Activated naive CD8-positive, alpha-beta T cell (primary cell): ENCODE data around the gene ANKRD13B.

Source experiments
- H3K27ac Mint-ChIP-seq: one replicate; pipeline ENCODE4 v1.8.0; 2021; ENCODE audit warnings: mixed read lengths
- H3K27me3 Mint-ChIP-seq: one replicate; pipeline ENCODE4 v1.8.0; 2021; ENCODE audit warnings: mixed read lengths
- H3K36me3 Mint-ChIP-seq: one replicate; pipeline ENCODE4 v1.8.0; 2021; ENCODE audit warnings: mixed read lengths
- H3K4me1 Mint-ChIP-seq: one replicate; pipeline ENCODE4 v1.8.0; 2021; ENCODE audit warnings: low read depth, mixed read lengths
- H3K4me3 Mint-ChIP-seq: one replicate; pipeline ENCODE4 v1.8.0; 2021; ENCODE audit warnings: mild to moderate bottlenecking, mixed read lengths
- H3K9me3 Mint-ChIP-seq: one replicate; pipeline ENCODE4 v1.8.0; 2021; ENCODE audit warnings: low read depth, mixed read lengths

ANKRD13B gene

GRCh38 chr17:29613856-29614255, 20.9 kb downstream of the ANKRD13B start:
- Mint-ChIP-seq H3K27ac (no peak overlapping the region), H3K9me3 (no peaks in the 10 kb centered on the region), H3K27me3 (no peaks in the 10 kb centered on the region), H3K36me3 (no peaks in the 10 kb centered on the region), H3K4me3 (peak overlapping the region; percentile 46), H3K4me1 (peaks cover 32% of the 10 kb centered on the region)

- peak overlapping the region; percentile 85 for H3K4me3 Mint-ChIP-seq
- H3K9me3 Mint-ChIP-seq = no peaks in the 10 kb centered on the region
- peaks cover 32% of the 10 kb centered on the region for H3K4me1 Mint-ChIP-seq
- no peaks in the 10 kb centered on the region for H3K27me3 Mint-ChIP-seq
- peak overlapping the region; percentile 34 for H3K27ac Mint-ChIP-seq
- H3K36me3 Mint-ChIP-seq = no peaks in the 10 kb centered on the region
These were observed 21.6 kb downstream of the ANKRD13B start for GRCh38 chr17:29614349-29615047.

GRCh38 chr17:29615048-29615385, 22.1 kb downstream of the ANKRD13B start:
- Mint-ChIP-seq H3K27me3 (no peaks in the 10 kb centered on the region), H3K9me3 (no peaks in the 10 kb centered on the region), H3K27ac (peak overlapping the region; percentile 34), H3K36me3 (no peaks in the 10 kb centered on the region), H3K4me3 (peak overlapping the region; percentile 85), H3K4me1 (peaks cover 32% of the 10 kb centered on the region)

- Mint-ChIP-seq H3K27me3 (no peaks in the 10 kb centered on the region), H3K27ac (peak overlapping the region; percentile 34), H3K4me1 (peaks cover 32% of the 10 kb centered on the region), H3K36me3 (no peaks in the 10 kb centered on the region), H3K9me3 (no peaks in the 10 kb centered on the region), H3K4me3 (peak overlapping the region; percentile 85)
These were observed 22.8 kb downstream of the ANKRD13B start for GRCh38 chr17:29615492-29616299.

GRCh38 chr17:29616300-29617048, 23.5 kb downstream of the ANKRD13B start:
- Mint-ChIP-seq H3K4me1 (peaks cover 32% of the 10 kb centered on the region), H3K36me3 (no peaks in the 10 kb centered on the region), H3K4me3 (peak overlapping the region; percentile 85), H3K27me3 (no peaks in the 10 kb centered on the region), H3K9me3 (no peaks in the 10 kb centered on the region), H3K27ac (peak overlapping the region; percentile 12)

- Mint-ChIP-seq H3K27ac (peak overlapping the region; percentile 54), H3K9me3 (no peaks in the 10 kb centered on the region), H3K36me3 (no peaks in the 10 kb centered on the region), H3K4me1 (peaks cover 35% of the 10 kb centered on the region), H3K4me3 (peak overlapping the region; percentile 85), H3K27me3 (no peaks in the 10 kb centered on the region)
These were observed 24.2 kb downstream of the ANKRD13B start for GRCh38 chr17:29617125-29617480.

- Mint-ChIP-seq H3K9me3 (no peaks in the 10 kb centered on the region), H3K36me3 (no peaks in the 10 kb centered on the region), H3K4me3 (peak overlapping the region; percentile 85), H3K27me3 (no peaks in the 10 kb centered on the region), H3K4me1 (peaks cover 37% of the 10 kb centered on the region), H3K27ac (peak overlapping the region; percentile 70)
These were observed 24.7 kb downstream of the ANKRD13B start for GRCh38 chr17:29617481-29618271.

GRCh38 chr17:29618272-29619065, 25.5 kb downstream of the ANKRD13B start:
- Mint-ChIP-seq H3K27ac (no peak overlapping the region), H3K4me1 (peaks cover 44% of the 10 kb centered on the region), H3K36me3 (no peaks in the 10 kb centered on the region), H3K27me3 (no peaks in the 10 kb centered on the region), H3K4me3 (no peak overlapping the region), H3K9me3 (no peaks in the 10 kb centered on the region)

- Mint-ChIP-seq H3K9me3 (no peaks in the 10 kb centered on the region), H3K27me3 (no peaks in the 10 kb centered on the region), H3K27ac (no peak overlapping the region), H3K4me1 (peaks cover 47% of the 10 kb centered on the region), H3K36me3 (no peaks in the 10 kb centered on the region), H3K4me3 (no peak overlapping the region)
These were observed 26.3 kb downstream of the ANKRD13B start for GRCh38 chr17:29619251-29619650.

- H3K4me3 Mint-ChIP-seq = peak overlapping the region; percentile 27
- no peaks in the 10 kb centered on the region for H3K36me3 Mint-ChIP-seq
- H3K9me3 Mint-ChIP-seq = no peaks in the 10 kb centered on the region
- H3K4me1 Mint-ChIP-seq = peaks cover 47% of the 10 kb centered on the region
- no peaks in the 10 kb centered on the region for H3K27me3 Mint-ChIP-seq
- H3K27ac Mint-ChIP-seq = no peak overlapping the region
These were observed 27.3 kb downstream of the ANKRD13B start for GRCh38 chr17:29620271-29620670.

- Mint-ChIP-seq H3K27me3 (no peaks in the 10 kb centered on the region), H3K9me3 (no peaks in the 10 kb centered on the region), H3K27ac (no peak overlapping the region), H3K36me3 (no peaks in the 10 kb centered on the region), H3K4me1 (peaks cover 51% of the 10 kb centered on the region), H3K4me3 (peak overlapping the region; percentile 76)
These were observed 28.0 kb downstream of the ANKRD13B start for GRCh38 chr17:29620779-29621500.

- Mint-ChIP-seq H3K27me3 (no peaks in the 10 kb centered on the region), H3K4me3 (peak overlapping the region; percentile 76), H3K36me3 (no peaks in the 10 kb centered on the region), H3K4me1 (peaks cover 46% of the 10 kb centered on the region), H3K9me3 (no peaks in the 10 kb centered on the region), H3K27ac (no peak overlapping the region)
These were observed 28.8 kb downstream of the ANKRD13B start for GRCh38 chr17:29621751-29622194.
